Dermis blood vessel endothelial cell (primary cell): ENCODE measurements around the gene DAPK3. TPM values are rescaled to one million over a fixed set of nuclear protein-coding genes. Genes with fewer than 3 reads are reported as not detected.
"Not testable (repeated sequence)": the region's sequence is repeated elsewhere in the genome, so short reads cannot be mapped to it uniquely, and the experiment has no call there.

ENCODE experiments used
- DNase-seq: peaks from one replicate; pipeline ENCODE4 v3.0.0; 2010
- total RNA-seq: library from RNA; depleted of rRNA; stranded (reverse); fragments of >200 nt; gene quantifications from 2 replicates; pipeline ENCODE4 v1.2.3, GENCODE V29; 2014

The DAPK3 gene
- total RNA-seq, 1 donor from 2014 or later: 203 TPM

DNA sequence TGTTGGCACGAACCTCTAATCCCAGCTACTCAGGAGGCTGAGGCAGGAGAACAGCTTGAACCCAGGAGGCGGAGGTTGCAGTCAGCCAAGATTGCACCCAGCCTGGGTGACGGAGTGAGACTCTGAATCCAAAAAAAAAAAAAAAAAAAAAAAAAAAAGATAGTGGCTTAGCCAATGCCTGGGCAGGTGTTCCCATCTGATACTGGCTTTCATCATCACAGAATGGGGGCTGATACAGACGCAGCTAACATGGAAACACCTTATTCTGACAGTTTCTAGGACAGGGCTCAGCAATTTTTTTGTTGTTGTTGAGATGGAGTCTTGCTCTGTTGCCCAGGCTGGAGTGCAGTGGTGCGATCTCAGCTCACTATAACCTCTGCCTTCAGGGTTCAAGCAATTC, 29.9 kb upstream of the DAPK3 start:
- DNase-seq: not testable (repeated sequence)

GRCh38 chr19:3998667-3999412, 27.9 kb upstream of the DAPK3 start:
- not testable (repeated sequence) for DNase-seq

- DNase-seq: no peak
Measured at GRCh38 chr19:3995607-3996006, 24.7 kb upstream of the DAPK3 start.

DNA sequence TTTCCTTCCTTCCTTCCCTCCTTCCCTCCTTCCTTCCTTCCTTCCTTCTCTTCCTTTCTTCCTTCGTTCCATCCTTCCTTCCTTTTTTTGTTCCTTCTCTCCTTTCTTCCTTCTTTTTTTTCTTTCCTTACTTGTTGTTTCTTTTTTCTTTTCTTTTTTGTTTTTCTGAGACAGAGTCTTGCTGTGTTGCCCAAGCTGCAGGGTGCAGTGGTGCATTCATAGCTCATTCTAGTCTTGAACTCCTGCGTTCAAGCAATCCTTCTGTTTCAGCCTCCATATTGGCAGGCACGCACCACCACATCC, 19.9 kb upstream of the DAPK3 start:
- no peak for DNase-seq

DNA sequence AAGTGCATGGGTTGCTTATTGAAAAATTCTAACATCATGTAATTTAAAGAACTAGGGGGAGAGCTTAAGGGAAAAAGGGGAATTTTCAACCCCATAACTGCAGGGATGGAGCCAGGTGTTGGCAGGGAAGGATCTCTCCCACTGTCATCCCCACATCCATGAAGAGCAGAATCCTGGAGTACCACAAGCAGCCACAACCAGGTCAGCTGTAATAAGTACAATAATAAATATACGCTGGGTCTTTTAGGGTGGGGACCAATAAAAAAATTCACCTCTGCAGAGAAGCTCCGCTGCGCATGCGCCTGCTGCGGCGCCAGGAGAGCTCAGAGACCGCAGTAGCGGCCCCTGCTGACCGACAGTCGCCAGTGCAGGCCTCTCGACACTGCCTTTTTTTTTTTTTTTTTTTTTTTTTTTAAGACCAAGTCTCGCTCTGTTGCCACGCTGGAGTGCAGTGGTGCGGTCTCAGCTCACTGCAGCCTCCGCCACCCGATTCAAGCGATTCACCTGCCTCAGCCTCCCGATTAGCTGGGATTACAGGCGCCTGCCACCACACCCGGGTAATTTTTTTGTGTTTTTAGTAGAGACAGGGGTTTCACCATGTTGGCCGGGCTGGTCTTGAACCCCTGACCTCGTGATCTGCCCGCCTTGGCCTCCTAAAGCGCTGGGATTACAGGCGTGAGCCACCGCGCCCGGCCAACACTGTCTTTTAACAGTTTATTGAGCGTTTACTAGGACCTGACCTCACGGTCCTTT, 16.9 kb upstream of the DAPK3 start:
- peak; percentile 86 for DNase-seq

- DNase-seq: peak; percentile 84
Measured at GRCh38 chr19:3986260-3987041, 15.6 kb upstream of the DAPK3 start.

- no peak for DNase-seq
Measured at GRCh38 chr19:3985643-3986259, 14.9 kb upstream of the DAPK3 start.

- DNase-seq: peak; percentile 94
Measured at GRCh38 chr19:3984908-3985642, 14.2 kb upstream of the DAPK3 start, which contains the start of gene EEF2. TSS of gene EEF2 (minus strand) at chr19:3985463. CDS start at chr19:3985380, 83 bp downstream.

- no peak for DNase-seq
Measured at GRCh38 chr19:3984584-3984907, 13.6 kb upstream of the DAPK3 start.

- peak; percentile 55 for DNase-seq
Measured at GRCh38 chr19:3983936-3984583, 13.2 kb upstream of the DAPK3 start.

DNA sequence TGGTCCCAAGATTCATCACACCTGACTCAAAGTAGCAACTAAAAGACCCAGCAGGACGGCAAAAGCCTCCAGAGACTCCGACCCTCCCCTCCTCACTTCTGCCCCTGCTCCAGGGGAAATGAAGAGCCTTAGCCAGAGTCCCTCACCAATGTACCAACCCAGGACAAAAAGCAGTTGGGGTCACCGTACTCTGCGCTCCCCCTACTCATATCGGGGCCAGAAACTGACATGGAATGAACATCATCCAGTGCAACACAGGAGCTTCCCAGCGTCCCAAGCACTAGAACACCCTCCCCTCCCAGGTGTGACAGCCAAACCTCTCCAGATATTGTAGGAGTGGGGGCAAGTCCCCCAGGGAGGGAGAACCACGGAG, 12.6 kb upstream of the DAPK3 start:
- DNase-seq: no peak

DNA sequence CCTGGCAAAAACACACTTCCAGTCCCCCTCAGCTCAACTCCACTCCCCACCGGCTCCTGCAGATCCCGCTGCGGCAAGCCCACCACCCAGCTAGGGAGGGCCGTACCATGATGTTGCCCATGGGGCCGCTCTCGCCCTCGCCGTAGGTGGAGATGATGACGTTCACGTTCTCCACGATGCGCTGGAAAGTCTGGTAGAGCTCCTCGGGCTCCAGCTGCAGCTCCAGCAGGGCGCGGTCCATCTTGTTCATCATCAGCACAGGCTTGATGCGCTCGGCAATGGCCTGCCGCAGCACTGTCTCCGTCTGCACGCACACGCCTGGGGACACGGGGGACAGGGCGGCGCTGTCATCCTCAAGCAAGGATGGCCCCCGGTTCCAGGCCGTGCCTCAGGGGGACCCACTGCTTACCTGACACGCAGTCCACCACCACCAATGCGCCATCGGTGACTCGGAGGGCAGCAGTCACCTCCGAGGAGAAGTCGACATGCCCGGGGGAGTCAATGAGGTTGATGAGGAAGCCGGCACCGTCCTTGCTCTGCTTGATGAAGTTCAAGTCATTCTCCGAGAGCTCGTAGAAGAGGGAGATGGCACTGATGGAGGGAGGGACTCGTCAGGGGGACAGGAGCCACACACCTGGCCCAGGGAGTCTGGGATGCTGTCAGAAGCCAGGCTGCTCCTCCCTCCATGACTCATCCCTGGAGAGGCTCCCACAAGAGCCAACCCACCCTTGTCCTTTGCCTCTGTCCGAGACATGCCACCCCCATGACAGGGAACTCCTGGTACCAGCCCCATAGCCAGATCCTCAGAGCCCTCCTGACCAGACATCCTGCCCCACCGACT, 12.0 kb upstream of the DAPK3 start:
- DNase-seq: peak; percentile 44

DNA sequence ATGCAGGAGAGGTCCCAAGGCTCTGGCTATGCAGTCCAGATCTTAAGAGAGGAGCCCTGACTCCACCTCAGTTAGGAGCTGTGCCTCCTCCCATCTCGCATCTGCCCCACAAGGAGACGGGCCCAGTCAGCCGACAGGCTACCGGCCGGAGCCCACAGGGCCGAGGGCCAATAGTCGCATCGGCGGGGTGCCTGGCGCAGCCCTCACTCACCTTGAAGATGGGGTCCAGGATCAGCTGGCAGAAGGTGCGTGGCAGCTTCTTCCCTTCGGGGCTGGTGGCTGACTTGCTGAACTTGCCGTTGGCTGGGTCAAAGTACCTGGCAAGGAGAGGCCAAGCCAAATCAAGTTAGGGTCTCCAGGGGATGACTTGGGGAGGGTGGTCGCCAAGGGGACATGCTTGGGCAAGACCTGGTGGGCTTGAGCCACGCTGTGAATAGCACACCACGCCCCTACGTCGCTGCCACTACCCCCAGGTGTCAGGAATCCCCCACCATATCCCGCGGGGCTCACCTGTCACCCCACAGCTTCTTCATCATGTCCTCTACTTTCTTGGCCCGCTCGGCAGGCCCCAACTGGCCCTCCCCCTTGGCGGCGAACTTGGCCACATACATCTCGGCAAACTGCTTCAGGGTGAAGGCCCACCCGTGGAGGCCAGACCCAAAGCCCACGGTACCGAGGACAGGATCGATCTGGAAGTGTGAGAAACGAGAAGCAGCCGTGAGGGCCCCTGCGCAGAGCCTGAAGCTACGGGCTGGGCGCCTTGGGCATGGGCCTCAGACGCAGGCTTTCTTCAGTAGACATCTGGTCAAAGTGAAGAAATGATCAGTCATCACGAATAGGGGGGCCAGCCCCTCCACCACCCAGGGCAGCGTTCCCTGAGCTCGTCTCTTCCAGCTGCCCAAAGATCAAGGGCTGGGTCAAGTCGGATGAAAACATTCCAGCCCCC, 11.1 kb upstream of the DAPK3 start:
- no peak for DNase-seq

DNA sequence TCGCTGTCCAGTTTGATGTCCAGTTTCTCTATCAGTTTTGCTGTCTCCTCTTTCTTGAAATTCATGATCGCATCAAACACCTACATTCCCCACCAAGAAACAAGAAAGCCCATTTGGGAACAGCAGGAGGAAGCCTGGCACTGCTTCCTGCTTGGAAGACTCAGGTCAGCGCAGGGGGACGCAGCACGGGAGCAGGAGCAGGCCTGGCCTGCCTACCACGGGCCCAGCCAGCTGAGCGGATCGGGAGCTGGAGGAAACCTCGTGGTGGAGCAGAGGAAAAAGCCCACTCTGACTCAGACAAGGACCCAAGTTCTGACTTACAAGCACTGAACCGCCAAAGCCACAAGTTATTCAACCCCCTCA, 10.5 kb upstream of the DAPK3 start:
- peak; percentile 1 for DNase-seq

DNA sequence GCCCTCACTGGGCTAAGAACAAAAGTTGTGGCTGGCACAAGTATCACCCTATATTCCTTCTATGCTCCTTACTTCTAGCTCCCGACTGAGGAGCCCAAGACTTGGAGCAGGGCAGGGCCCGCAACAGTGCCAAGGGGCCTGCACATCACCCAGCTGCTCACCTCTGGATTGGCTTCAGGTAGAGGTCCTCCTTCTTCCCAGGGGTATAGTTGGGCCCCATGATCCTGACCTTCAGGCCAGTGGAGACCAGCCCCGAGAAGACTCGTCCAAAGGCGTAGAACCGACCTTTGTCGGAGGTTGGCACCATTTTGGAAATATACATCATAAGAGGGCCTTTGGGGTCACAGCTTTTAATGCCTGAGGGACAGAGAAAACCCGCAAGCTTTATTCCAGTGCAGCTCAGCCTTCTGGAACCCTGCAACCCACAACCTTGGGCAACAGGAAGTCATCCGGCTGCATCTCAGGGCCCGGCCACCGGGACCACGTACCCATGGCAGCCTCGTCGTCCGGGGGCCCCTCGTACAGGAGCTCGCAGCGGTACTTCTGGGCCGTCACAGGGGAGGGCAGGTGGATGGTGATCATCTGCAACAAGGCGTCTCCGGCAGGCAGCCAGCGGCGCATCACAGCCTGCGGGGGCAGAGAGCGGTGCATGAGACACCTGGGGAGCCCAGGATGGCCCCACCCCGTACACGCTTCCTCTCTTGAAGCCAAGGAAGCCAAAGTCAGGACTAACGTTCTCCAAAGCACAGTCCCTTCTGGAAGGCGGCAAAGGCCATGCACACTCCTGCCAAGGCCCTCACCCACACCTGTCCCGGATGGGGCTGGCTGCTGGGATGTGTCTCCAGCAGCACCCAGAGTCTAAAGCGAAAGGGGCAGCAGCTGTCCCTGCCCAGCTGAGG, 9.7 kb upstream of the DAPK3 start:
- peak; percentile 1 for DNase-seq

- no peak for DNase-seq
Measured at GRCh38 chr19:3979674-3980352, 8.9 kb upstream of the DAPK3 start.

- DNase-seq: peak; percentile 2
Measured at GRCh38 chr19:3979289-3979673, 8.4 kb upstream of the DAPK3 start.

DNA sequence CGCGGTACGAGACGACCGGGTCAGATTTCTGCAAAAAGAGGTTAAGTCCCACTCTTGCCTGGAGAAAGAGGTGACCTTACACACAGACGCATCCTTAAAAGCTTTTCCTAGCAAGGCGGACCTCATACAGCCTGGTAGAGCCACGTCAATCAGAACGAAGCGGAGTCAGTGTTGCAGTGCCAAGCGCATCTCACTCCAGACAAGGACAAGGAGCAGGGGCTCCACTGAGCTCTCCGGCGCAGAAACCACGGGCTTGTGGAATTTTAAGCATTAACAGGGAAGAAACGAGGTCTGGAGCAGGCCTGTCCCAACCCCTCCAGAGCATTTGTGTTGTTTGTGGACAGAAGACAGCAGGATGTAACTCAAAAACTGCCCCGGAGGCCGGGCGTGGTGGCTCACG, 7.2 kb upstream of the DAPK3 start:
- DNase-seq: no peak
